Transverse colon (tissue), 4 donors: ENCODE data around the gene PWP1. TPM values are rescaled to one million over a fixed set of nuclear protein-coding genes. Genes with fewer than 3 reads are reported as not detected.

Experiments
- DNase-seq: peaks from one replicate; pipeline ENCODE4 v3.0.0-alpha.2; 2019
- H3K27ac ChIP-seq, 4 donors: fragments of 200-600 bp; sonication (generic); 2 replicates each; pipeline ENCODE4 v1.5.1; 2016 to 2018; ENCODE audit warnings: inconsistent platforms in 4 of 4
- H3K27me3 ChIP-seq: fragments of 200-600 bp; sonication (generic); 2 replicates; pipeline ENCODE4 v1.5.1; 2017; ENCODE audit warnings: inconsistent platforms
- H3K36me3 ChIP-seq, 4 donors: fragments of 200-600 bp; sonication (generic); 2 replicates each; pipeline ENCODE4 v1.5.1; 2017 to 2019; ENCODE audit warnings: inconsistent platforms in 4 of 4
- H3K4me1 ChIP-seq, 4 donors: fragments of 200-600 bp; sonication (generic); 2 replicates each; pipeline ENCODE4 v1.5.1; 2017 to 2020; ENCODE audit warnings: inconsistent platforms in 4 of 4
- H3K4me3 ChIP-seq, 4 donors: fragments of 200-600 bp; sonication (generic); 1 replicate in 1 of 4; 2 replicates in 3 of 4; pipeline versions ENCODE4 v1.5.1 to v1.6.1; 2017 to 2019; ENCODE audit warnings: inconsistent platforms in 4 of 4
- H3K9me3 ChIP-seq, 2 donors: fragments of 200-600 bp; sonication (generic); 2 replicates each; pipeline ENCODE4 v1.5.1; 2017 to 2019; ENCODE audit warnings: inconsistent platforms in 2 of 2
- CTCF ChIP-seq, 5 experiments: fragments of 200-600 bp in 3 of 5; fragments of 450-650 bp in 2 of 5; sonication (generic) in 3 of 5; IDR thresholded peaks; 1 replicate in 2 of 5; 2 replicates in 3 of 5; pipeline ENCODE4 v1.5.1; 2016 to 2017; ENCODE audit warnings: antibody characterized with exemption in 5 of 5, inconsistent platforms in 3 of 5, mild to moderate bottlenecking in 2 of 5, moderate library complexity in 1 of 5
- EP300 ChIP-seq: sonication (generic); formaldehyde crosslinking; IDR thresholded peaks from one replicate; pipeline ENCODE4 v1.6.1; 2017; ENCODE audit warnings: antibody characterized with exemption, low read depth
- POLR2A ChIP-seq: fragments of 450-650 bp; IDR thresholded peaks from one replicate; pipeline ENCODE4 v1.6.1; 2016; ENCODE audit warnings: antibody characterized with exemption, mild to moderate bottlenecking, moderate library complexity
- POLR2AphosphoS5 ChIP-seq, 3 donors: sonication (generic); formaldehyde crosslinking; IDR thresholded peaks; one replicate each; pipeline ENCODE4 v1.6.1; 2016; ENCODE audit warnings: antibody characterized with exemption in 3 of 3
- WGBS, 2 donors: methylation state at CpG; one replicate each; pipeline ENCODE4 v1.1.5; 2018; ENCODE audit warnings: low coverage in 1 of 2; 5-methylcytosine and 5-hydroxymethylcytosine counted together
- in situ Hi-C, 4 donors: fragments of 200-750 bp; cut with MboI; loops; one replicate each; pipeline versions ENCODE4 v1.15.0 to v1.15.1; 2017; ENCODE audit warnings: low sequenced_read_pairs in 3 of 4, low pct_ligation_motif_present in 1 of 4, low pct_unique_long_range_greater_than_20kb in 1 of 4
- intact Hi-C: fragments of 100-400 bp; cut with DNase I; formaldehyde crosslinking; loops from one replicate; pipeline ENCODE4 v1.15.1; 2023; ENCODE audit warnings: low total_unique reads
- total RNA-seq, 4 donors: library from RNA; depleted of rRNA; stranded (reverse); fragments of >200 nt; gene quantifications; one replicate each; pipeline ENCODE4 v1.1.0, GENCODE V29; 2016

Gene PWP1
- total RNA-seq, 4 donors from 2014 or later, result 29.9 to 49.7 (median 41.4) TPM

- Histone ChIP-seq H3K27ac (no peak overlapping the region), H3K36me3 (peaks cover 0 to 19% (median 9%) of the 10 kb centered on the region in 4 donors), H3K27me3 (no peaks in the 10 kb centered on the region), H3K4me3 (no peak overlapping the region), H3K4me1 (no peaks in the 10 kb centered on the region), H3K9me3 (no peaks in the 10 kb centered on the region)
- intact Hi-C loops, result no loop called here
- TF ChIP-seq CTCF (IDR thresholded peaks at IDR 0.05), result no peak
- TF ChIP-seq POLR2A, result no peak
- in situ Hi-C loops, result no loop called here
- no peak for DNase-seq
- whole genome bisulfite sequencing, 2 donors, result 51 to 65% methylated on average over 2 to 4 of the region's 4 CpGs
Measured at GRCh38 chr12:107730618-107731341, 45.2 kb downstream of the PWP1 start.

DNA sequence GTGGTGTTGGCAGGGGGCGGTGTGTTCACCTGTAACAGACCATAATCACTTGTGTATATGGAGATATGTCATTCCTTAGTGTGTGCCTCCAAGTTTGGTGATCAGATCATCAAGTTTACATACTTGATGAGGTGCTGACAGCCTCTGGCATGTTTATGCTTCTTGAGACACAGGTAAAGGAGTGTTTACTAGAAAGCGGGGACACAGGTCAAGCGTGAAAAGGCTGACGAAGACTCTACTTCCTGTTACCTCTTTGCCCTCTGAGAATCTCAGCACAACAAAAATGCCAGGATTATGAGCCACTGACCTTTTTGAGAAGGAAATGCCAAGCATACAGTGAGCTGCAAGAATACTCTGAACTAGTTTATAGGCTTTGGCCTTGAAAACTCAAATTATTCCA is 45.8 kb downstream of the PWP1 start:
- in situ Hi-C loops, result no loop called here
- no peaks in the 10 kb centered on the region for H3K27me3 ChIP-seq
- H3K9me3 ChIP-seq, result no peaks in the 10 kb centered on the region
- TF ChIP-seq CTCF (IDR thresholded peaks at IDR 0.05) (no peak), EP300 (no peak), POLR2AphosphoS5 (IDR thresholded peaks at IDR 0.05) (no peak), POLR2A (no peak)
- intact Hi-C loops, result no loop called here
- DNase-seq, result no peak
- H3K4me1 ChIP-seq, result no peaks in the 10 kb centered on the region
- H3K27ac ChIP-seq, result no peak overlapping the region
- peaks cover 0 to 25% (median 11%) of the 10 kb centered on the region in 4 donors for H3K36me3 ChIP-seq
- H3K4me3 ChIP-seq, result no peak overlapping the region
- 81 to 93% methylated on average over 4 of the region's 4 CpGs for WGBS, 2 donors

GRCh38 chr12:107732365-107732764 is 46.8 kb downstream of the PWP1 start:
- DNase-seq, result no peak
- intact Hi-C loops, result no loop called here
- WGBS, 2 donors, result 89% methylated on average over 3 of the region's 3 CpGs; no CpG with 5 or more reads in 1 of the 2 donors
- no peak overlapping the region for H3K27ac ChIP-seq
- H3K27me3 ChIP-seq, result no peaks in the 10 kb centered on the region
- H3K9me3 ChIP-seq, result no peaks in the 10 kb centered on the region
- no peak overlapping the region for H3K4me3 ChIP-seq
- H3K4me1 ChIP-seq, result no peaks in the 10 kb centered on the region
- in situ Hi-C loops, result no loop called here
- TF ChIP-seq CTCF (IDR thresholded peaks at IDR 0.05), result no peak
- no peak for TF ChIP-seq POLR2AphosphoS5 (IDR thresholded peaks at IDR 0.05)
- TF ChIP-seq POLR2A, result no peak
- TF ChIP-seq EP300, result no peak
- peaks cover 0 to 33% (median 16%) of the 10 kb centered on the region in 4 donors for H3K36me3 ChIP-seq

- Histone ChIP-seq H3K9me3 (no peaks in the 10 kb centered on the region), H3K4me3 (no peak overlapping the region), H3K27ac (no peak overlapping the region), H3K27me3 (no peaks in the 10 kb centered on the region), H3K36me3 (peaks cover 0 to 51% (median 24%) of the 10 kb centered on the region in 4 donors), H3K4me1 (no peaks in the 10 kb centered on the region)
- intact Hi-C loops, result no loop called here
- DNase-seq, result no peak
- in situ Hi-C loops, result no loop called here
- 84 to 87% methylated on average over 5 of the region's 5 CpGs for WGBS, 2 donors
- TF ChIP-seq POLR2AphosphoS5 (IDR thresholded peaks at IDR 0.05) (no peak), EP300 (no peak), POLR2A (no peak), CTCF (IDR thresholded peaks at IDR 0.05) (no peak)
Measured at GRCh38 chr12:107734139-107734538, 48.5 kb downstream of the PWP1 start.
